SK-N-SH (cell line): ENCODE measurements around the gene PTPRA. TPM values are rescaled to one million over a fixed set of nuclear protein-coding genes. Genes with fewer than 3 reads are reported as not detected.

ENCODE experiments used
- CTCF ChIA-PET: fragments of 300-600, 350-600 bp; formaldehyde crosslinking; extraction: SDS; loops from one replicate; lab custom pipeline; 2021; lab: Yijun Ruan, JAX
- POLR2A ChIA-PET: fragments of 350-600 bp; sonication (Branson Sonifier 250); formaldehyde crosslinking; extraction: SDS; loops from one replicate; lab custom pipeline; 2020; ENCODE audit warnings: antibody characterized with exemption, inconsistent platforms; lab: Yijun Ruan, JAX
- DNase-seq: peaks from one replicate; pipeline ENCODE4 v3.0.0; 2012
- H2AFZ ChIP-seq: fragments of 200-600 bp; sonication (generic); 2 replicates; pipeline ENCODE4 v1.8.1; 2016; ENCODE audit warnings: antibody characterized with exemption, mild to moderate bottlenecking, low read depth
- H3F3A ChIP-seq: fragments of 200-600 bp; sonication (generic); replicated peaks from 2 replicates; pipeline ENCODE3; 2016; ENCODE audit warnings: antibody characterized with exemption, mild to moderate bottlenecking; ENCODE audit not compliant: insufficient read depth
- H3K27ac ChIP-seq, 2 experiments: fragments of 200-500 bp in 1 of 2; fragments of 200-600 bp in 1 of 2; sonication (Bioruptor generic) in 1 of 2; sonication (generic), shearing (Covaris generic) in 1 of 2; 2 replicates each; pipeline versions ENCODE4 v1.5.1 to v1.6.1; 2014 to 2016; ENCODE audit warnings: low read depth in 2 of 2, inconsistent platforms in 1 of 2, low read length in 1 of 2, mild to moderate bottlenecking in 1 of 2, mixed read lengths in 1 of 2
- H3K27me3 ChIP-seq: fragments of 200-600 bp; sonication (generic), shearing (Covaris generic); 2 replicates; pipeline ENCODE4 v1.6.1; 2016; ENCODE audit warnings: mixed run types; ENCODE audit not compliant: insufficient read depth
- H3K36me3 ChIP-seq, 2 experiments: fragments of 200-500 bp in 1 of 2; fragments of 200-600 bp in 1 of 2; sonication (Bioruptor generic) in 1 of 2; sonication (generic) in 1 of 2; replicated peaks in 1 of 2; 2 replicates each; pipeline versions ENCODE3 to v1.5.1; 2014 to 2016; ENCODE audit warnings: low read length in 1 of 2, mild to moderate bottlenecking in 1 of 2; ENCODE audit not compliant: insufficient read depth in 2 of 2, control insufficient read depth in 1 of 2
- H3K4me1 ChIP-seq, 2 experiments: fragments of 200-500 bp in 1 of 2; fragments of 200-600 bp in 1 of 2; sonication (Bioruptor generic) in 1 of 2; sonication (generic), shearing (Covaris generic) in 1 of 2; 2 replicates each; pipeline versions ENCODE4 v1.5.1 to v1.6.1; 2014 to 2016; ENCODE audit warnings: low read depth in 1 of 2, low read length in 1 of 2, mixed run types in 1 of 2; ENCODE audit not compliant: insufficient read depth in 2 of 2, control insufficient read depth in 1 of 2
- H3K4me2 ChIP-seq: fragments of 200-600 bp; sonication (generic), shearing (Covaris generic); 2 replicates; pipeline ENCODE4 v1.6.1; 2017; ENCODE audit warnings: mixed run types
- H3K4me3 ChIP-seq, 2 experiments: fragments of 200-500 bp in 1 of 2; fragments of 200-600 bp in 1 of 2; sonication (Bioruptor generic) in 1 of 2; sonication (generic), shearing (Covaris generic) in 1 of 2; 2 replicates each; pipeline versions ENCODE4 v1.5.1 to v1.8.1; 2014 to 2016; ENCODE audit warnings: low read depth in 2 of 2, inconsistent platforms in 1 of 2, low read length in 1 of 2, mild to moderate bottlenecking in 1 of 2, mixed read lengths in 1 of 2, moderate library complexity in 1 of 2
- H3K79me2 ChIP-seq: fragments of 200-600 bp; sonication (generic); 2 replicates; pipeline ENCODE4 v1.8.1; 2017; ENCODE audit warnings: mild to moderate bottlenecking; ENCODE audit not compliant: insufficient read depth
- H3K9ac ChIP-seq: fragments of 200-600 bp; sonication (generic); 2 replicates; pipeline ENCODE4 v1.6.1; 2017; ENCODE audit warnings: mixed run types
- H3K9me2 ChIP-seq: fragments of 200-600 bp; sonication (generic); 2 replicates; pipeline ENCODE4 v1.6.1; 2017; ENCODE audit warnings: mixed run types
- H3K9me3 ChIP-seq: fragments of 200-600 bp; sonication (generic); 2 replicates; pipeline ENCODE4 v1.6.1; 2017; ENCODE audit warnings: mixed run types, mild to moderate bottlenecking, moderate library complexity
- H4K20me1 ChIP-seq: fragments of 200-600 bp; sonication (generic); 2 replicates; pipeline ENCODE4 v1.6.1; 2017; ENCODE audit warnings: mild to moderate bottlenecking, mixed run types; ENCODE audit not compliant: insufficient read depth
- CHD2 ChIP-seq: fragments of 150-350 bp; IDR thresholded peaks from 2 replicates; pipeline ENCODE4 v1.6.1; 2018; ENCODE audit warnings: low read length; ENCODE audit not compliant: partially characterized antibody
- ELF1 ChIP-seq: IDR thresholded peaks from 2 replicates; pipeline ENCODE4 v1.4.0; 2012
- EP300 ChIP-seq, 2 experiments: IDR thresholded peaks; 2 replicates each; pipeline versions ENCODE4 v1.4.0 to v1.6.1; 2012; ENCODE audit warnings: borderline replicate concordance in 1 of 2, low read depth in 1 of 2, low read length in 1 of 2
- EZH2phosphoT487 ChIP-seq: fragments of 200-600 bp; sonication (generic); IDR thresholded peaks from 2 replicates; pipeline ENCODE4 v1.6.1; 2017; ENCODE audit warnings: low read depth, mixed run types, mild to moderate bottlenecking, antibody characterized with exemption, moderate library complexity, borderline replicate concordance
- GABPA ChIP-seq: IDR thresholded peaks from 2 replicates; pipeline ENCODE4 v1.4.0; 2012; ENCODE audit warnings: low read depth, mild to moderate bottlenecking
- GATA2 ChIP-seq: sonication (generic); formaldehyde crosslinking; IDR thresholded peaks from 2 replicates; pipeline ENCODE4 v1.5.0; 2020; ENCODE audit warnings: mild to moderate bottlenecking, missing genetic modification reagents
- JUND ChIP-seq: IDR thresholded peaks from 2 replicates; pipeline ENCODE4 v1.4.0; 2012
- MAX ChIP-seq: IDR thresholded peaks from 2 replicates; pipeline ENCODE4 v1.4.0; 2012; ENCODE audit warnings: low read depth
- NFIC ChIP-seq: IDR thresholded peaks from 2 replicates; pipeline ENCODE4 v1.4.0; 2012; ENCODE audit warnings: borderline replicate concordance
- POLR2AphosphoS5 ChIP-seq: IDR thresholded peaks from 2 replicates; pipeline ENCODE4 v1.6.1; 2012; ENCODE audit warnings: low read depth, low read length
- RAD21 ChIP-seq: IDR thresholded peaks from 2 replicates; pipeline ENCODE4 v1.6.1; 2012; ENCODE audit warnings: mild to moderate bottlenecking, low read length
- RCOR1 ChIP-seq: fragments of 150-350 bp; IDR thresholded peaks from 2 replicates; pipeline ENCODE4 v1.6.1; 2017; ENCODE audit warnings: antibody characterized with exemption, low read length
- REST ChIP-seq: IDR thresholded peaks from 2 replicates; pipeline ENCODE4 v1.6.1; 2012; ENCODE audit warnings: mild to moderate bottlenecking, low read depth, low read length, moderate library complexity
- RFX5 ChIP-seq: IDR thresholded peaks from 2 replicates; pipeline ENCODE4 v1.6.1; 2012; ENCODE audit warnings: mild to moderate bottlenecking, improper control_type of control experiment, low read length
- SMC3 ChIP-seq: IDR thresholded peaks from 2 replicates; pipeline ENCODE4 v1.6.1; 2012; ENCODE audit warnings: low read depth, low read length, improper control_type of control experiment
- TAF1 ChIP-seq: IDR thresholded peaks from 2 replicates; pipeline ENCODE4 v1.6.1; 2012; ENCODE audit warnings: low read depth, mild to moderate bottlenecking, low read length, moderate library complexity, borderline replicate concordance
- USF1 ChIP-seq: IDR thresholded peaks from 2 replicates; pipeline ENCODE4 v1.4.0; 2012; ENCODE audit warnings: low read depth, borderline replicate concordance
- USF2 ChIP-seq: fragments of 150-350 bp; IDR thresholded peaks from 2 replicates; pipeline ENCODE4 v1.6.1; 2017; ENCODE audit warnings: antibody characterized with exemption, low read length, low read depth, borderline replicate concordance
- YY1 ChIP-seq: IDR thresholded peaks from 2 replicates; pipeline ENCODE4 v1.4.0; 2012; ENCODE audit warnings: low read depth, mild to moderate bottlenecking
- ZBTB33 ChIP-seq: IDR thresholded peaks from 2 replicates; pipeline ENCODE4 v1.4.0; 2012; ENCODE audit warnings: low read depth, borderline replicate concordance
- WGBS: methylation state at CpG from one replicate; pipeline ENCODE4 v1.1.6; 2017; ENCODE audit warnings: low lambda C conversion rate; 5-methylcytosine and 5-hydroxymethylcytosine counted together
- polyA plus RNA-seq, 3 experiments: library from polyadenylated mRNA; depleted of rRNA; stranded (reverse); fragments of >200 nt; gene quantifications; 2 replicates each; pipeline ENCODE4 v1.2.3, GENCODE V29; 2012

Gene PTPRA
- polyA plus RNA-seq, 1 of the 3 experiments (the other 2 are of a cell fraction): 47.6 TPM

- Histone ChIP-seq H3K9ac (no peak overlapping the region), H3K79me2 (no peaks in the 10 kb centered on the region), H4K20me1 (no peaks in the 10 kb centered on the region), H3K36me3 (no peaks in the 10 kb centered on the region), H3K9me3 (no peaks in the 10 kb centered on the region), H3K4me3 (no peak overlapping the region), H3K4me2 (no peak overlapping the region), H2AFZ (no peak overlapping the region), H3K27me3 (no peaks in the 10 kb centered on the region), H3F3A (no peaks in the 10 kb centered on the region), H3K4me1 (peaks cover 2 to 5% of the 10 kb centered on the region in 2 experiments; a peak in 2 of 4 replicates), H3K27ac (no peak overlapping the region), H3K9me2 (no peaks in the 10 kb centered on the region)
- WGBS: 73% methylated on average over 4 of the region's 4 CpGs
- DNase-seq: no peak
- TF ChIP-seq GABPA: no peak
- TF ChIP-seq JUND: no peak
- no peak for TF ChIP-seq CHD2
- TF ChIP-seq ZBTB33: no peak
- no peak for TF ChIP-seq RCOR1
- TF ChIP-seq USF1: no peak
- TF ChIP-seq NFIC: no peak
- no peak for TF ChIP-seq POLR2AphosphoS5
- no peak for TF ChIP-seq REST
- TF ChIP-seq ELF1: no peak
- TF ChIP-seq TAF1: no peak
- TF ChIP-seq EP300 (IDR thresholded peaks at IDR 0.05; ENCODE audit: borderline replicate concordance in 1 of 2, low read depth in 1 of 2, low read length in 1 of 2): no peak
- no peak for TF ChIP-seq YY1
- no peak for TF ChIP-seq USF2
- TF ChIP-seq RAD21: no peak
- no peak for TF ChIP-seq RFX5
- no peak for TF ChIP-seq MAX
- no peak for TF ChIP-seq GATA2 (CRISPR knock-in tag)
- no peak for TF ChIP-seq EZH2phosphoT487
- no peak for TF ChIP-seq SMC3
- CTCF ChIA-PET: interaction anchor here (0.6 to 1.4 kb wide), 4 partner anchors 9 to 776 kb away, joined by 3 to 6 read pairs (median 4); no protein-coding TSS in a partner anchor
- POLR2A ChIA-PET: no interaction called here
Measured at GRCh38 chr20:3077618-3078134, 204.4 kb downstream of the PTPRA start.
